ENCODE results near the gene SERTM2.

The SERTM2 gene

GRCh38 chrX:111561851-111562250 lies 50.4 kb downstream of the SERTM2 start:
- DNase-seq = no peak

- DNase-seq = no peak
These were observed 56.3 kb downstream of the SERTM2 start for GRCh38 chrX:111567542-111568255.

GRCh38 chrX:111568354-111568753 lies 56.9 kb downstream of the SERTM2 start:
- no peak for DNase-seq

- DNase-seq = no peak
These were observed 57.4 kb downstream of the SERTM2 start for GRCh38 chrX:111568817-111569216.

Measured in activated gamma-delta T cell (primary cell).